CD4-positive, CD25-positive, alpha-beta regulatory T cell (primary cell): Measurements from ENCODE around the gene CCDC92B. TPM values are rescaled to one million over a fixed set of nuclear protein-coding genes. Genes with fewer than 3 reads are reported as not detected.
"Not testable (repeated sequence)": the region's sequence is repeated elsewhere in the genome, so short reads cannot be mapped to it uniquely, and the experiment has no call there.

Experiments
- ATAC-seq, 2 donors: fragments of 150-1000 bp; cut with Tn5 transposase; one replicate each; pipeline ENCODE4 v1.10.0; 2021; ENCODE audit warnings: low read depth in 2 of 2, moderate number of reproducible peaks in 2 of 2, moderate library complexity in 1 of 2
- DNase-seq, 3 donors: peaks; one replicate each; pipeline versions ENCODE4 v3.0.0 to v3.0.0-alpha.2; 2012 to 2022; ENCODE audit warnings: mixed read lengths in 1 of 3
- H3K27ac ChIP-seq: one replicate; pipeline ENCODE4 v1.7.0; 2013; ENCODE audit warnings: mild to moderate bottlenecking, low read length; ENCODE audit not compliant: insufficient read depth, poor library complexity, severe bottlenecking
- H3K27me3 ChIP-seq: one replicate; pipeline ENCODE4 v1.7.0; 2013; ENCODE audit warnings: low read length; ENCODE audit not compliant: control insufficient read depth, insufficient read depth
- H3K36me3 ChIP-seq: one replicate; pipeline ENCODE4 v1.7.0; 2013; ENCODE audit warnings: mild to moderate bottlenecking, low read length, moderate library complexity; ENCODE audit not compliant: control insufficient read depth, insufficient read depth
- H3K4me1 ChIP-seq: 2 replicates; pipeline ENCODE4 v1.7.0; 2013; ENCODE audit warnings: mild to moderate bottlenecking, low read length; ENCODE audit not compliant: insufficient read depth, control insufficient read depth, poor library complexity, severe bottlenecking
- H3K4me3 ChIP-seq: one replicate; pipeline ENCODE4 v1.7.0; 2013; ENCODE audit warnings: low read depth, mild to moderate bottlenecking, low read length, moderate library complexity
- H3K9me3 ChIP-seq, 2 experiments: 1 replicate in 1 of 2; 2 replicates in 1 of 2; pipeline ENCODE4 v1.7.0; 2013; ENCODE audit warnings: low read length in 2 of 2, mild to moderate bottlenecking in 1 of 2, moderate library complexity in 1 of 2; ENCODE audit not compliant: control insufficient read depth in 2 of 2
- H3K27ac Mint-ChIP-seq, 3 donors: one replicate each; pipeline ENCODE4 v1.8.0; 2020 to 2022; ENCODE audit warnings: mild to moderate bottlenecking in 3 of 3, mixed read lengths in 3 of 3, moderate library complexity in 2 of 3
- H3K27me3 Mint-ChIP-seq: one replicate; pipeline ENCODE4 v1.8.0; 2022; ENCODE audit warnings: mild to moderate bottlenecking, mixed read lengths
- H3K36me3 Mint-ChIP-seq: one replicate; pipeline ENCODE4 v1.8.0; 2020; ENCODE audit warnings: mixed read lengths
- H3K4me1 Mint-ChIP-seq, 4 donors: one replicate each; pipeline ENCODE4 v1.8.0; 2020 to 2022; ENCODE audit warnings: mixed read lengths in 4 of 4, mild to moderate bottlenecking in 1 of 4
- H3K4me3 Mint-ChIP-seq, 4 donors: one replicate each; pipeline ENCODE4 v1.8.0; 2020 to 2022; ENCODE audit warnings: mild to moderate bottlenecking in 4 of 4, mixed read lengths in 4 of 4, moderate library complexity in 3 of 4
- H3K9me3 Mint-ChIP-seq, 7 donors: one replicate each; pipeline ENCODE4 v1.8.0; 2020 to 2022; ENCODE audit warnings: mixed read lengths in 7 of 7, mild to moderate bottlenecking in 3 of 7, moderate library complexity in 2 of 7
- polyA plus RNA-seq, 4 donors: library from polyadenylated mRNA; unstranded; fragments of 300-500 nt; fragmentation: Illumina TruSeq; gene quantifications; one replicate each; pipeline ENCODE4 v1.2.3, GENCODE V29; 2021
- total RNA-seq: library from RNA; stranded (reverse); gene quantifications from one replicate; pipeline ENCODE4 v1.2.3, GENCODE V29; 2022

CCDC92B gene
- total and polyA plus RNA-seq, 5 donors from 2014 or later, result 0.12 TPM; not detected in 4

- peaks cover 7% of the 10 kb centered on the region for H3K36me3 Mint-ChIP-seq
- Histone ChIP-seq H3K9me3 (no peaks in the 10 kb centered on the region), H3K27ac (no peak overlapping the region), H3K36me3 (no peaks in the 10 kb centered on the region), H3K4me1 (peaks cover 86% of the 10 kb centered on the region), H3K27me3 (no peaks in the 10 kb centered on the region), H3K4me3 (peak overlapping the region; percentile 59)
- peaks cover 14 to 89% (median 47%) of the 10 kb centered on the region in 4 donors for H3K4me1 Mint-ChIP-seq
- DNase-seq, result peak in 1 of 3 donors; percentile 66
- ATAC-seq, result no peak
- peaks cover 4% of the 10 kb centered on the region for H3K27me3 Mint-ChIP-seq
- H3K27ac Mint-ChIP-seq, result peak overlapping the region; percentile 31 to 82 (median 69)
- H3K4me3 Mint-ChIP-seq, result peak overlapping the region; percentile 88 to 100 (median 96)
- H3K9me3 Mint-ChIP-seq, result peaks cover 0 to 2% (median 0%) of the 10 kb centered on the region in 7 donors
Observed at GRCh38 chr17:2794111-2794803, 44.8 kb upstream of the CCDC92B start.

DNA sequence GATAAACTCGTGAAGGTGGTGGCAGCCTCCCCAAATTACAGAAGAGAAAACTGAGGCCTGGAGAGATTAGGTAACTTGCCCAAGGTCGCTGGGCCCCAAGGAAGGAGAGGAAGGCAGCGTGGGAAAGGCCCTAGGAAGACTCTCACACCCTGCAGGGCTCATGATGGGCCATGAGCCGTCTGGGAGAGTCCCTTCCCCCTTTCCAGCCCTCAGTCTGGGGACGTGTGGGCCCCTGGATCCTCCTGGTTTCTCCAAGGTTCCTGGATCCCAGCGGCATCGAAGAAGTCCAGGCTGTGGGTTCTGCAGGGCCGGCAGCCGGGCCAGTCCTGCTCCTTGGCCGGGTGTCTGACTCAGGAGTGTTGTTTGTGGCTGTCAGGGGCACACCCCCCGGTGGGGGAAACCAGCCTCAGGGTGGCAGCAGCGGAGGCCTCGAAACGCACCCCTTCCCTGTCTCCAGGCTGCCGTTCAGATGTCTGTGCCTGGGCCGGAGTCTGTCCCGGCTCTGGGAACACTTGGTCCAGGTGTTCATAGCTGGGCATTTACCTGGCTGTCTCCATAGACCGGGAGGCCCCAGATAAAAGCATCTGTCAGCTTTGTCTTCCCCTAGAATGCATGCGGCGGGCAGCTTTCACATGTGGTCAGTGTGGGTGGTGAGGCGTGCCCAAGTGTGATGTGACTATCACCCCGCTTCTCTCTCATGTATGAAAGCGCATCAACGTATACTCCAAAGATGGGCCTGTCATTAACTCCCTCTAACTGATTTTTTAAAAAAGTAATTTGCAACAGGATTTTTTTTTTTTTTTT, 43.1 kb upstream of the CCDC92B start:
- Histone ChIP-seq H3K27ac (no peak overlapping the region), H3K36me3 (no peaks in the 10 kb centered on the region), H3K4me1 (peaks cover 70% of the 10 kb centered on the region), H3K9me3 (no peaks in the 10 kb centered on the region), H3K27me3 (no peaks in the 10 kb centered on the region), H3K4me3 (no peak overlapping the region)
- peaks cover 15 to 77% (median 38%) of the 10 kb centered on the region in 4 donors for H3K4me1 Mint-ChIP-seq
- H3K36me3 Mint-ChIP-seq, result peaks cover 3% of the 10 kb centered on the region
- no peaks in the 10 kb centered on the region for H3K9me3 Mint-ChIP-seq
- peak overlapping the region; percentile 34 to 73 (median 52) for H3K4me3 Mint-ChIP-seq
- no peak for ATAC-seq
- DNase-seq, result no peak
- peaks cover 4% of the 10 kb centered on the region for H3K27me3 Mint-ChIP-seq
- H3K27ac Mint-ChIP-seq, result peak overlapping the region; percentile 60 to 83 (median 62)

- Histone ChIP-seq H3K27ac (no peak overlapping the region), H3K4me1 (peaks cover 55% of the 10 kb centered on the region), H3K9me3 (no peaks in the 10 kb centered on the region), H3K27me3 (no peaks in the 10 kb centered on the region), H3K4me3 (no peak overlapping the region), H3K36me3 (no peaks in the 10 kb centered on the region)
- Mint-ChIP-seq H3K4me3 (no peak overlapping the region), H3K27me3 (no peaks in the 10 kb centered on the region), H3K27ac (no peak overlapping the region), H3K9me3 (no peaks in the 10 kb centered on the region), H3K36me3 (peaks cover 3% of the 10 kb centered on the region), H3K4me1 (peaks cover 9 to 57% (median 24%) of the 10 kb centered on the region in 4 donors)
- DNase-seq, result no peak
- ATAC-seq, result no peak
Observed at GRCh38 chr17:2789700-2790099, 40.2 kb upstream of the CCDC92B start.

- Histone ChIP-seq H3K4me1 (peaks cover 22% of the 10 kb centered on the region), H3K9me3 (no peaks in the 10 kb centered on the region), H3K4me3 (no peak overlapping the region), H3K27ac (no peak overlapping the region), H3K27me3 (no peaks in the 10 kb centered on the region), H3K36me3 (no peaks in the 10 kb centered on the region)
- peak overlapping the region in 1 of 3 donors; percentile 56 for H3K27ac Mint-ChIP-seq
- H3K36me3 Mint-ChIP-seq, result no peaks in the 10 kb centered on the region
- H3K27me3 Mint-ChIP-seq, result no peaks in the 10 kb centered on the region
- DNase-seq (peak; percentile 81 to 92 (median 86)), ATAC-seq (peak; percentile 98)
- H3K4me1 Mint-ChIP-seq, result peaks cover 4 to 23% (median 7%) of the 10 kb centered on the region in 4 donors
- peak overlapping the region in 1 of 4 donors; percentile 70 for H3K4me3 Mint-ChIP-seq
- H3K9me3 Mint-ChIP-seq, result no peaks in the 10 kb centered on the region
Observed at GRCh38 chr17:2786176-2786881, 36.9 kb upstream of the CCDC92B start.

- not testable (repeated sequence) for H3K36me3 Mint-ChIP-seq, H3K9me3 Mint-ChIP-seq, ATAC-seq, H3K27ac ChIP-seq, H3K9me3 ChIP-seq, H3K27ac Mint-ChIP-seq, H3K4me3 Mint-ChIP-seq, DNase-seq, H3K27me3 Mint-ChIP-seq, H3K27me3 ChIP-seq, H3K4me3 ChIP-seq, H3K36me3 ChIP-seq
- H3K4me1 Mint-ChIP-seq, result peaks cover 4 to 14% (median 6%) of the 10 kb centered on the region in 4 donors
- H3K4me1 ChIP-seq, result peaks cover 12% of the 10 kb centered on the region
Observed at GRCh38 chr17:2785376-2785775, 35.9 kb upstream of the CCDC92B start.

GRCh38 chr17:2784864-2785263, 35.4 kb upstream of the CCDC92B start:
- Histone ChIP-seq H3K4me1 (peaks cover 12% of the 10 kb centered on the region), H3K9me3 (no peaks in the 10 kb centered on the region), H3K27ac (no peak overlapping the region), H3K36me3 (no peaks in the 10 kb centered on the region), H3K27me3 (no peaks in the 10 kb centered on the region), H3K4me3 (no peak overlapping the region)
- Mint-ChIP-seq H3K9me3 (no peaks in the 10 kb centered on the region), H3K36me3 (no peaks in the 10 kb centered on the region), H3K4me3 (peak overlapping the region in 1 of 4 donors; percentile 27), H3K4me1 (peaks cover 4 to 12% (median 6%) of the 10 kb centered on the region in 4 donors), H3K27ac (no peak overlapping the region), H3K27me3 (peaks cover 5% of the 10 kb centered on the region)
- ATAC-seq, result no peak
- DNase-seq, result no peak

GRCh38 chr17:2783310-2784030, 34.0 kb upstream of the CCDC92B start:
- Mint-ChIP-seq H3K4me1 (peaks cover 2 to 14% (median 6%) of the 10 kb centered on the region in 4 donors), H3K27ac (no peak overlapping the region), H3K4me3 (no peak overlapping the region), H3K9me3 (no peaks in the 10 kb centered on the region), H3K36me3 (no peaks in the 10 kb centered on the region), H3K27me3 (peaks cover 13% of the 10 kb centered on the region)
- Histone ChIP-seq H3K36me3 (no peaks in the 10 kb centered on the region), H3K4me3 (no peak overlapping the region), H3K27ac (no peak overlapping the region), H3K27me3 (no peaks in the 10 kb centered on the region), H3K4me1 (peaks cover 12% of the 10 kb centered on the region), H3K9me3 (no peaks in the 10 kb centered on the region)
- ATAC-seq (no peak), DNase-seq (no peak)
